Stimulated activated CD8-positive, alpha-beta memory T cell treated with anti-CD3 and anti-CD28 coated beads, Interleukin-15, amount 100 ng/mL, for 48 hours (primary cell): Measurements from ENCODE around the gene ASIC3.
"Not testable (repeated sequence)": the region's sequence is repeated elsewhere in the genome, so short reads cannot be mapped to it uniquely, and the experiment has no call there.

Experiments used
- DNase-seq, 2 donors: peaks; one replicate each; pipeline ENCODE4 v3.0.0-alpha.2; 2020; ENCODE audit warnings: low read depth in 2 of 2

ASIC3 gene

DNA sequence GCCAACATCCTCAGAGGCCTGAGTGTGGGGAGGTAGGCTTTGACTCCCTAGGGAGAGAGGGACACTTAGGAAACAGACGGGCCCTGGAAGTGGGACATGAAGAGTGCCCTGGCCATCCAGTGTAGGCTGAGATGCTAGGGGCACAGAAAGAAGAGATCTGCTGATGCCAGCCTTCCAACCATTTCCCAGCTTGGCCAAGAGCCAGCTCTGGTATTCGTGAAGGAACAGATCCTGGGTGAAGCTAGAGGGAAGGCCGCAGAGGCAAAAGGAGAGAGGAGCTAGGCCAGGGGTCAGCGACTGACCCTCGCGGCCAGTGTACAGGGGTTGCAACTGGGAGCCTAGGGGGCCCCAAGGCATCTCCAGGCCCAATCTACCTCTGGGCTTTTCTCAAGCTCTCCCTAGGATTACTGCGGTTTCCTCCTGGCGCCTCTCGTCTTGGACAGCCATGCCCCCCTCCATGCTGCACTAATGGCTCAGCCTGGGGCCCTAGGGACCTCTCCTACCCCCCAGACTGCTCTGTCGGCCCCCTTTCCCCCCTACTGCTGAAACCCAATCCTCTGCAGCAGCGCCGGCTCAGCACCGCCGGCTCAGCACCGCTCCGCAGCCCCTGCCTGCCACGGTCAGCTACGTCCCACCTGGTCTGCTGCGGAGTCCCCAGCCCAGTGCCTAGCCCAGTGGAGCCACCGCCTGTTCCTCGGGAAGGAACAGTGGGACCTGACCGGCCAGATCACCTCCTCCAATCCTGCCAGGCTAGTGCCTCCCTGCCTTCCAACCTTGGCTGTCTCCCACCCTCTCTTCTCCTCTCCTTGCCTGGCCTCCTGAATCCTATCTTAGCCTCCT lies at the start of gene ASIC3:
TSS of gene ASIC3 (plus strand) at position 556 of the 840 bp plus-strand sequence. CDS start 355 bp downstream, outside the sequence.
- no peak for DNase-seq

GRCh38 chr7:150999001-150999400 lies 49.3 kb upstream of the ASIC3 start:
- DNase-seq, result no peak

- DNase-seq, result no peak
Observed at GRCh38 chr7:150999497-151000230, 48.7 kb upstream of the ASIC3 start.

DNA sequence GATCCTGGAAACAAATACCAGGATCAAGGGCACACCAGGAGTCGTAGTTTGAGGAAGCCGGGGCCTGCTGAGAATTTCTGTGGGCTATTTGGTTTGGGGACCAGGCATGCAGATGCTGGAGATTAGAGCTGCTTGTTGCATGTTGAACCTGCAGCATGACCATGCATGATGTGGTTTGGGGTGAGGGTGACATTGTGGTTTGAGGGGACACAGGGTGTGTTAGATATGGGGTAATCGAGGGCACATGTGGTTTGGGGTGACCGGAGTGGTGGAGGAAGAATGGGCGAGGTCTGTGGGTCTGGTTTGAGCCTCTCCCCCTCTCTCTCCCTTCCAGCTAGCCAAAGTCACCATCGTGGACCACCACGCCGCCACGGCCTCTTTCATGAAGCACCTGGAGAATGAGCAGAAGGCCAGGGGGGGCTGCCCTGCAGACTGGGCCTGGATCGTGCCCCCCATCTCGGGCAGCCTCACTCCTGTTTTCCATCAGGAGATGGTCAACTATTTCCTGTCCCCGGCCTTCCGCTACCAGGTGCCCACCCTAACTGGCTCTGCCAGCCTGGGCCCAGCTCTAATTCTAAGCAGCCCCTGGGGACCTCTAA lies 47.3 kb upstream of the ASIC3 start:
- DNase-seq, result no peak

DNA sequence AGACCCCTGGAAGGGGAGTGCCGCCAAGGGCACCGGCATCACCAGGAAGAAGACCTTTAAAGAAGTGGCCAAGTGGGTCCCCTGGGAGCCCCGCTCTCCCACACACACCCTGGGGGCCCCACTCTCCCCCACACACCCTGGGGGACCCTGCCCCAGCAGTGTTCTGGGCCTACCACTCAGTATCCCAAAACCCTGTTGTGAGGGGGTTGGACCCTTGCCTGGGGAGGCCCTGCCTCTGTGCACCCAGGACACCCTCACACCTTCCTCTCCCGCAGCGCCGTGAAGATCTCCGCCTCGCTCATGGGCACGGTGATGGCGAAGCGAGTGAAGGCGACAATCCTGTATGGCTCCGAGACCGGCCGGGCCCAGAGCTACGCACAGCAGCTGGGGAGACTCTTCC lies 46.8 kb upstream of the ASIC3 start:
- DNase-seq, result no peak

- DNase-seq, result no peak
Observed at GRCh38 chr7:151003572-151003971, 44.8 kb upstream of the ASIC3 start.

DNA sequence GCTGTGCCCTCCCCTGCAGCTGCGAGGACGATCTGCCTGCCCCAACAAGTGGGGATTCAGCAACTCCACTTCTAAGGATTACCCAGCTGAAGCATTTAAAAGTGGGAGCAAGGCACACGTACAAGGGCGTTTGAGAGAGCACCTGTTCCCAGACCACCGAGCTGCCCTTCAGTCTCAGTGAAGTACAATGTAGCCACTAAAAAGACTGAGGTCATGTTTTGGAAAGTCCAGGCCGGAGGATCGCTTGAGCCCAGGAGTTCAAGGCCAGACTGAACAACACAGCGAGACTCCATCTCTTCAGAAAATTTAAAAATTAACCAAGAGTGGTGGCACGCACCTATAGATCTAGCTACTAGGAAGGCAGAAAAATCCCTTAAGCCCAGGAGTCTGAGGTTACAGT lies 42.8 kb upstream of the ASIC3 start:
- DNase-seq, result no peak

GRCh38 chr7:151006590-151007300 lies 41.6 kb upstream of the ASIC3 start:
- DNase-seq, result no peak

DNA sequence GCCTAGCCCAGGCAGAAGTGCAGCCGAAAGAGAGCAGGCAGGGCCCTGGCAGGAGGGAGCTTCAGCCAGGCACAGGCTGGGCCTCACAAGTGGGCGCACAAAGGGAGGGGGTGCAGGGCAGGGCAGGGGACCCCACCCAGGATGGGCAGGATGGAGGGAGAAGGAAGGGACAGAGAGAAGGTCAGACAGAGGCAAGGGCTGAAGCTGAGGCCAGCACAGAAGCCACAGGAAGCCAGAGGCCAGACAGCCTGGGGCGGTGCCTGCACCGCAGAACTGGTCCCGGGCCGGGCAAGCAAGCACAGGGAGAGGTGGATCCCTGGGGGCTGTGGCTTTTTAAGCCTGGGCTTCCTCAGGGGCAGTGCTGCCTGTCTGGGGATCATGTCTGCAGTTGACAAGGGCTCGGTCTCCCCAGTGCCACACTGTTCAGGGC lies 40.8 kb upstream of the ASIC3 start:
- no peak for DNase-seq

GRCh38 chr7:151008143-151008510 lies 40.2 kb upstream of the ASIC3 start:
- no peak for DNase-seq

DNA sequence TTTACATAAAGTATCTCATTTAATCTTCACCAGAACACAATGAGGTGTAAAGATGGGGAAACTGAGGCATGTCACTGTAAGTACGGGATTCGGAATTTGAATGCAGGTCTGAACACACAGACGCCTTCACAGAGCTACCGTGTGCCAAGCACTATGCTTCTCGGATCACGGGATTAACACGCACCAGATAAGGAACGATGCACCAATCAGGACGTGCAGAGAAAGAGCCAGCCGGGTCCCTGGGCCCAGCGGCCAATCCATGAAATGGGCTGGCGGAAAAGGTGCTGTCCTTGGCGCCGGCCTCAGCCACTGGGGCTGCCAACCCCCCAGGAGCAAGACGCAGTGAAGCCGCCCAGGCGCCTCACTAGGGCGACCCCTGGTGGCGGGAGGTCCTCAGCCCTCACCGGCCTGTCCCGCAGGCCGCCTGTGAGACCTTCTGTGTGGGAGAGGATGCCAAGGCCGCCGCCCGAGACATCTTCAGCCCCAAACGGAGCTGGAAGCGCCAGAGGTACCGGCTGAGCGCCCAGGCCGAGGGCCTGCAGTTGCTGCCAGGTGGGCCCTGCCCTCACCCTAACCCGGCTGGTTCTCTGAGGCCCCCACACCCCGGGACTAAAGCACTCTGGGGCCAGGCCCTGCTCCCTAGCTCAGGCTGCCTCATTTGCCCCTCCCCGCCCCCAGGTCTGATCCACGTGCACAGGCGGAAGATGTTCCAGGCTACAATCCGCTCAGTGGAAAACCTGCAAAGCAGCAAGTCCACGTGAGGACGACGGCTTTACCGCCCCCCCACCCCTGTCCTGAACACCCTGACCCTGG lies 39.6 kb upstream of the ASIC3 start:
- peak; percentile 76 to 79 for DNase-seq

DNA sequence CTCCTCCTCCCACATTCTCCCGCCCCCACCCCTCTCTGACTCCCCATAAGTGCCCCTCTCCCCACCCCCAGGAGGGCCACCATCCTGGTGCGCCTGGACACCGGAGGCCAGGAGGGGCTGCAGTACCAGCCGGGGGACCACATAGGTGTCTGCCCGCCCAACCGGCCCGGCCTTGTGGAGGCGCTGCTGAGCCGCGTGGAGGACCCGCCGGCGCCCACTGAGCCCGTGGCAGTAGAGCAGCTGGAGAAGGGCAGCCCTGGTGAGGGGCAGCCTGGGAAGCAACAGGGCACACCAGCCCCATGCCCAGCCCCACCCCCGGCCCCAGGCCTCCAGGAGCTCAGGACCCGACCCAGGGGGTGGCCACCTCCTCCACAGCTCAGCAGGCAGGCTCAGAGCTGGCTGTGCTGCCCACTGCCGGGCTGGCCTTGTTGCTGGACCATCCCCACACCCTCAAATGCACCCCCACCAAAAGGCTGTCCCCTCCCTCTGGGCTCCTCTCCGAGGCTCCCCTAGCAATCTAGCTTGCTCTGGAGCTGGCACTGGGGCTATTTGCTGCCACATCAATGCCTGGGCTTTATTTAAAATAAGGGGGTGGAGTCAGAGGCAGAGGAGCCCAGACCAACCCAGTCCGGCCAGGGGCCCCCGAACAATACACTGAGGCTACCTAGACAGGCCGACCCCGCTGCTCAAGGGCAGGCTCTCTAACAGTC lies 38.8 kb upstream of the ASIC3 start:
- no peak for DNase-seq

DNA sequence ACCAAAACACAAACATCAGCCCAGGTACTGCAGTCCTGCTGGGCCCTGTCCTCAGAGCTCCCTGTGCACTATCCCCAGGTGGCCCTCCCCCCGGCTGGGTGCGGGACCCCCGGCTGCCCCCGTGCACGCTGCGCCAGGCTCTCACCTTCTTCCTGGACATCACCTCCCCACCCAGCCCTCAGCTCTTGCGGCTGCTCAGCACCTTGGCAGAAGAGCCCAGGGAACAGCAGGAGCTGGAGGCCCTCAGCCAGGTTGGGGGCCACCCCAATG lies 38.4 kb upstream of the ASIC3 start:
- DNase-seq, result no peak

GRCh38 chr7:151010307-151011096 lies 37.8 kb upstream of the ASIC3 start:
- no peak for DNase-seq

DNA sequence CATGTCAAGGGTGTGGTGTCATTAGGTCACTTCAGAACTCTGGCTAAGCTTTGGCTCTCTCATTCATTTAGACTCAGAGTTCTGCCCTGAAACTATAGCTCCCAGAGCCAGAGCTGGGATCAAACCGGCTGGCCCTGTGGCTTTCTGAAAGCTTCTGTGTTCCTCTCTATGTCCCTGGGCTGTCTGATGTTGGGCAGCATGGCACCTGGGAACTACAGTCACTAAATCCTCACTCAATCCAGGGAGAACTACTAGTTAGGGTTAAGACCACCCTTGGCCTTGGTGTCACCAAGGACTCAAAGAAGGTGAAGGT lies 37.3 kb upstream of the ASIC3 start:
- no peak for DNase-seq

DNA sequence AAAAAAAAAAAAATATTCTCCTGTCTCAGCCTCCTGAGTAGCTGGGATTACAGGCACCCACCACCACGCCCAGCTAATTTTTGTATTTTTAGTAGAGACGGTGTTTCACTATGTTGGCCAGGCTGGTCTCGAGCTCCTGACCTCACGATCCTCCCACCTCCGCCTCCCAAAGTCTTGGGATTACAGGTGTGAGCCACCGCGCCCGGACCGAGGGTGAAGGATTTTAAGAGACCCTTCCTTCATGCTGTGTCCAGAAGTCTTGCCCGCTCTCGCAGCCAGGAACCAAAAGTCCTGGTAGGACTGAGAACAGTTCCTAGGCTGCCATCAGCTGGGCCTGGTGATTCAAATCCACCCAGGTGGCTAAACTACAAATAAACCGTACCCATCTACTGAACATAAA lies 36.7 kb upstream of the ASIC3 start:
- not testable (repeated sequence) for DNase-seq

DNA sequence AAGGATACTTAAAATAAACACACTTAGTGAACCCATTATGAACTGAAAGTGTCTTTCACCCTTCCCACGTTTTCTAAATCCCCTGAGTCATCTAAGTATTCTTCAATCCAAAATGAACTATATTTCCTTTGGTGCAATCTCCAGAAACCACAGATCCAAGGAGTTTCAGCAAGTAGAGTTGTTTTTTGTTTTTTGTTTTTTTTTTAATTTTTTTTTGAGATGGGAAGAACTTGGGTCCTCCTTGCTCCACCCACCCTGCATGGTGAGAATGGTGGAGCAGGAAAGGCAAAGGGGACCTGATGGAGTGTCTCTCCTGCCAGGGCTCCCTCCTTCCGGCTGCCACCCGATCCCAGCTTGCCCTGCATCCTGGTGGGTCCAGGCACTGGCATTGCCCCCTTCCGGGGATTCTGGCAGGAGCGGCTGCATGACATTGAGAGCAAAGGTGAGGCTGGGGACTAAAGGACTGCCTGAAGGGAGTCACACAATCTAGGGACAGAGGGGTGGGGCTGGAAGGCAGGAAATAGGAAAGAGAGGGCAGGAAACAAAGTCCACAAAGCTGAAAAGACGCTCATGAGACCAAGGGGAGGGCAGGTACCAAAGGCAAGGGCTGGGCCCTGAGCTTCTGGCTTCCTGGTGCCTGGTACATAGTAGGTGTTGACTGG lies 36.2 kb upstream of the ASIC3 start:
- no peak for DNase-seq

DNA sequence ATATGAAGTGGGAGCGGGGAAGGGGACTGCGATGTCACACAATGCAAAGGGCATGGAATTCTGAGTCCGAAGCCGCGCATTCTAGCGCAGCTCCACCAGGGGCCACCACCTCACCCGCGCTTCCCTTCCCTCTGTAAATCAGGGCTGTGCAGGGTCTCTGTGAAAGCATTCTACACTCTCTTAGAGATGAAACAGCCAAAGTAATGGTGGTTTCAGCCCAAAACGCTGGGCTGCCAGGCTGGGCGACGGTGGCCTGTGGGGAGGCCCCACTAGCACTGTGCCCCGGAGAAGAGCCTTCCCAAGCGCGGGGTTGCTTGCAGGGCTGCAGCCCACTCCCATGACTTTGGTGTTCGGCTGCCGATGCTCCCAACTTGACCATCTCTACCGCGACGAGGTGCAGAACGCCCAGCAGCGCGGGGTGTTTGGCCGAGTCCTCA lies 35.4 kb upstream of the ASIC3 start:
- DNase-seq, result no peak

- no peak for DNase-seq
Observed at GRCh38 chr7:151013356-151013732, 35.0 kb upstream of the ASIC3 start.
